Neural progenitor cell (in vitro differentiated cells): Measurements from ENCODE around the gene PPP1R2. TPM values are rescaled to one million over a fixed set of nuclear protein-coding genes. Genes with fewer than 3 reads are reported as not detected.

ENCODE experiments used
- DNase-seq: peaks from one replicate; pipeline ENCODE4 v3.0.0-alpha.2; 2016; ENCODE audit warnings: low spot score
- H2AFZ ChIP-seq: fragments of 200-600 bp; sonication (generic); replicated peaks from 2 replicates; pipeline ENCODE4 v1.6.1; 2016; ENCODE audit warnings: antibody characterized with exemption
- H3F3A ChIP-seq: fragments of 200-600 bp; sonication (generic); 2 replicates; pipeline ENCODE4 v1.6.1; 2016; ENCODE audit warnings: antibody characterized with exemption, low read depth
- H3K27ac ChIP-seq: fragments of 200-600 bp; sonication (generic); 2 replicates; pipeline ENCODE4 v1.5.1; 2016; ENCODE audit warnings: mild to moderate bottlenecking
- H3K27me3 ChIP-seq: fragments of 200-600 bp; sonication (generic); 2 replicates; pipeline ENCODE4 v1.6.1; 2016; ENCODE audit warnings: mild to moderate bottlenecking, moderate library complexity
- H3K36me3 ChIP-seq: fragments of 200-600 bp; sonication (generic); 2 replicates; pipeline ENCODE4 v1.5.1; 2016
- H3K4me1 ChIP-seq: fragments of 200-600 bp; sonication (generic); 2 replicates; pipeline ENCODE4 v1.6.1; 2016; ENCODE audit warnings: mixed run types
- H3K4me2 ChIP-seq: fragments of 200-600 bp; sonication (generic); 2 replicates; pipeline ENCODE4 v1.6.1; 2016
- H3K4me3 ChIP-seq: fragments of 200-600 bp; sonication (generic); 2 replicates; pipeline ENCODE4 v1.5.1; 2016
- H3K79me2 ChIP-seq: fragments of 200-600 bp; sonication (generic); 2 replicates; pipeline ENCODE4 v1.6.1; 2016; ENCODE audit warnings: low read depth
- H3K9ac ChIP-seq: fragments of 200-600 bp; sonication (generic); 2 replicates; pipeline ENCODE4 v1.6.1; 2016
- H3K9me3 ChIP-seq: fragments of 200-600 bp; sonication (generic); 2 replicates; pipeline ENCODE4 v1.5.1; 2016; ENCODE audit warnings: low read depth
- H4K20me1 ChIP-seq: fragments of 200-600 bp; sonication (generic); 2 replicates; pipeline ENCODE4 v1.6.1; 2016; ENCODE audit warnings: low read depth
- H3K27ac Mint-ChIP-seq: 3 replicates; pipeline ENCODE4 v1.8.0; 2021; ENCODE audit warnings: mixed read lengths
- H3K27me3 Mint-ChIP-seq: 2 replicates; pipeline ENCODE4 v1.8.0; 2022; ENCODE audit warnings: low read depth, mild to moderate bottlenecking, inconsistent platforms, moderate library complexity, mixed read lengths; ENCODE audit not compliant: insufficient read depth
- H3K36me3 Mint-ChIP-seq: 3 replicates; pipeline ENCODE4 v1.8.0; 2021; ENCODE audit warnings: mixed read lengths
- H3K4me1 Mint-ChIP-seq: 3 replicates; pipeline ENCODE4 v1.8.0; 2021; ENCODE audit warnings: mixed read lengths
- H3K4me3 Mint-ChIP-seq: 3 replicates; pipeline ENCODE4 v1.8.0; 2021; ENCODE audit warnings: mild to moderate bottlenecking, moderate library complexity, mixed read lengths
- H3K9me3 Mint-ChIP-seq: 3 replicates; pipeline ENCODE4 v1.8.0; 2020; ENCODE audit warnings: mixed read lengths
- EZH2 ChIP-seq: fragments of 200-600 bp; sonication (generic); IDR thresholded peaks from 2 replicates; pipeline ENCODE4 v1.6.1; 2017; ENCODE audit warnings: antibody characterized with exemption, mild to moderate bottlenecking, moderate library complexity
- EZH2phosphoT487 ChIP-seq: fragments of 200-600 bp; sonication (generic); IDR thresholded peaks from 2 replicates; pipeline ENCODE4 v1.6.1; 2017; ENCODE audit warnings: antibody characterized with exemption
- total RNA-seq: library from RNA; depleted of rRNA; stranded (reverse); fragments of >200 nt; gene quantifications from 2 replicates; pipeline ENCODE4 v1.2.3, GENCODE V29; 2015; ENCODE audit warnings: low replicate concordance
- TF ChIP-seq, protein P1 (sequence below): fragments of 200-600 bp; sonication (generic); IDR thresholded peaks from 2 replicates; pipeline ENCODE4 v1.5.1; 2017; ENCODE audit warnings: antibody characterized with exemption, mild to moderate bottlenecking

PPP1R2 gene
- total RNA-seq, 1 donor from 2014 or later = 59.2 TPM

DNA sequence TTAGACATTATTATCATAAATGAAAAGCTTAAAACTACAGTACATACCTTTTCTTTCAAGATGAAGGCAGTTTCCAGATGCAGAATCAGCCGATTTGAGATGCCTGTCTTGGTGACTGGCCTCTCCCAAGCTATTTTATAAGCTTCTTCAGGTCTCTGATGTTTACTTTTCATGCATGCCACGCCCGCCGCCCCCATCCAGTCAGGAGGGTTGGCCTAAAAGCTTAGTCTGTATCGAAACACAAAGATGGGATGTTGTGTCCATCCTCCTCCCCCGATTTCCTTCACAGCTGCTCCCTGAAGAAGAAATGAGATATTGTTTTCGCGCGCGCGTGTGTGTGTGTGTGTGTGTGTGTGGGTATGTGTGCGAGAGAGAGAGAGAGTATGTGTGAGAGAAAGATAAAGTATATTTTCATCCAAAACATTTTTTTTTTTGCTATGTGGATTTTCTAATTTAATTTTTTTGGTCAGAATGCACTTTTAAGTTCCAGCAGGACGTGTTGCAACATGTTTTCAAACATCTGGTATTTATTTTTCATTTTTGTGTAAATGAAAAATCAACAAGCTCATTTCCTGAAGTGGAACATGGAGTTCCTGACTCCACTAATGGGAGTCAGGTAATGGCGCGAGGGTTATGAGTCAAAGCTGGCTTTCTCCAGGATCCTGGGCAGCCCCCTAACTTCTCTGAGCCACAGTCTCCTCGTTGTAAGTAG, 40.9 kb upstream of the PPP1R2 start, which contains the start of gene APOD:
TSS of gene APOD (minus strand) at position 110 of the 712 bp plus-strand sequence. CDS start 4,479 bp downstream, outside the sequence.
- Histone ChIP-seq H3K9me3 (no peaks in the 10 kb centered on the region), H3F3A (no peaks in the 10 kb centered on the region), H3K79me2 (no peaks in the 10 kb centered on the region), H3K27ac (no peak within 1 kb of the TSS), H2AFZ (no peak within 1 kb of the TSS), H3K4me1 (no peaks in the 10 kb centered on the region), H3K4me3 (no peak within 1 kb of the TSS), H3K27me3 (no peaks in the 10 kb centered on the region), H3K36me3 (no peaks in the 10 kb centered on the region), H3K9ac (no peak within 1 kb of the TSS), H3K4me2 (no peak within 1 kb of the TSS), H4K20me1 (no peaks in the 10 kb centered on the region)
- H3K4me1 Mint-ChIP-seq = peaks cover 8% of the 10 kb centered on the region
- no peaks in the 10 kb centered on the region for H3K36me3 Mint-ChIP-seq
- no peak for DNase-seq
- no peak within 1 kb of the TSS for H3K4me3 Mint-ChIP-seq
- peak within 1 kb of the TSS; percentile 64 for H3K27ac Mint-ChIP-seq
- peaks cover 8% of the 10 kb centered on the region for H3K27me3 Mint-ChIP-seq
- TF ChIP-seq EZH2 (no peak), EZH2phosphoT487 (no peak)
- TF ChIP-seq, protein P1, sequence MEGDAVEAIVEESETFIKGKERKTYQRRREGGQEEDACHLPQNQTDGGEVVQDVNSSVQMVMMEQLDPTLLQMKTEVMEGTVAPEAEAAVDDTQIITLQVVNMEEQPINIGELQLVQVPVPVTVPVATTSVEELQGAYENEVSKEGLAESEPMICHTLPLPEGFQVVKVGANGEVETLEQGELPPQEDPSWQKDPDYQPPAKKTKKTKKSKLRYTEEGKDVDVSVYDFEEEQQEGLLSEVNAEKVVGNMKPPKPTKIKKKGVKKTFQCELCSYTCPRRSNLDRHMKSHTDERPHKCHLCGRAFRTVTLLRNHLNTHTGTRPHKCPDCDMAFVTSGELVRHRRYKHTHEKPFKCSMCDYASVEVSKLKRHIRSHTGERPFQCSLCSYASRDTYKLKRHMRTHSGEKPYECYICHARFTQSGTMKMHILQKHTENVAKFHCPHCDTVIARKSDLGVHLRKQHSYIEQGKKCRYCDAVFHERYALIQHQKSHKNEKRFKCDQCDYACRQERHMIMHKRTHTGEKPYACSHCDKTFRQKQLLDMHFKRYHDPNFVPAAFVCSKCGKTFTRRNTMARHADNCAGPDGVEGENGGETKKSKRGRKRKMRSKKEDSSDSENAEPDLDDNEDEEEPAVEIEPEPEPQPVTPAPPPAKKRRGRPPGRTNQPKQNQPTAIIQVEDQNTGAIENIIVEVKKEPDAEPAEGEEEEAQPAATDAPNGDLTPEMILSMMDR = no peak
- H3K9me3 Mint-ChIP-seq = no peaks in the 10 kb centered on the region

DNA sequence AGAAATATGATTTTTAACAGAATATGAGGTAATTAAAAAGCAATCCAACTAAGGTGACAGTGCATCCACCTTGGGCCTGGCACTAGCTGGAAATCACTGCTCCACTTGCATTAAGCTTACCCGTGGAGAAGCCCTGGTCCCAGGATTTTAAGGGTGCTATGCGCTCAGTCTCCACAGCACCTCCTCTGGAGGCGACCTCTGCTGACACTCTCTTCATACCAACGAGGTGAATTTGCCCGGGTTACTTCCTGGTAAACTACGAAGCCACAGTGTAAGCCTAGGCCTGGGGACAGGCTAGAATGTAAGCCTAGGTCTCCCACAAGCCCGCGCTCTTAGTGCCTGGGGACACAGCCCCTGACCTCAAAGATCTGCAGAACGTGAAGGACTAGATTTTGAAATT, 39.8 kb upstream of the PPP1R2 start:
- Histone ChIP-seq H3K4me2 (no peak overlapping the region), H3K79me2 (no peaks in the 10 kb centered on the region), H3K9me3 (no peaks in the 10 kb centered on the region), H3K9ac (no peak overlapping the region), H3K4me1 (no peaks in the 10 kb centered on the region), H3K27me3 (no peaks in the 10 kb centered on the region), H2AFZ (no peak overlapping the region), H3K4me3 (no peak overlapping the region), H3K27ac (no peak overlapping the region), H3K36me3 (no peaks in the 10 kb centered on the region), H3F3A (no peaks in the 10 kb centered on the region), H4K20me1 (no peaks in the 10 kb centered on the region)
- Mint-ChIP-seq H3K36me3 (no peaks in the 10 kb centered on the region), H3K27me3 (peaks cover 8% of the 10 kb centered on the region), H3K9me3 (no peaks in the 10 kb centered on the region), H3K4me3 (no peak overlapping the region), H3K27ac (no peak overlapping the region), H3K4me1 (peaks cover 8% of the 10 kb centered on the region)
- DNase-seq = no peak
- TF ChIP-seq EZH2 = no peak
- TF ChIP-seq, protein P1 = no peak
- no peak for TF ChIP-seq EZH2phosphoT487

DNA sequence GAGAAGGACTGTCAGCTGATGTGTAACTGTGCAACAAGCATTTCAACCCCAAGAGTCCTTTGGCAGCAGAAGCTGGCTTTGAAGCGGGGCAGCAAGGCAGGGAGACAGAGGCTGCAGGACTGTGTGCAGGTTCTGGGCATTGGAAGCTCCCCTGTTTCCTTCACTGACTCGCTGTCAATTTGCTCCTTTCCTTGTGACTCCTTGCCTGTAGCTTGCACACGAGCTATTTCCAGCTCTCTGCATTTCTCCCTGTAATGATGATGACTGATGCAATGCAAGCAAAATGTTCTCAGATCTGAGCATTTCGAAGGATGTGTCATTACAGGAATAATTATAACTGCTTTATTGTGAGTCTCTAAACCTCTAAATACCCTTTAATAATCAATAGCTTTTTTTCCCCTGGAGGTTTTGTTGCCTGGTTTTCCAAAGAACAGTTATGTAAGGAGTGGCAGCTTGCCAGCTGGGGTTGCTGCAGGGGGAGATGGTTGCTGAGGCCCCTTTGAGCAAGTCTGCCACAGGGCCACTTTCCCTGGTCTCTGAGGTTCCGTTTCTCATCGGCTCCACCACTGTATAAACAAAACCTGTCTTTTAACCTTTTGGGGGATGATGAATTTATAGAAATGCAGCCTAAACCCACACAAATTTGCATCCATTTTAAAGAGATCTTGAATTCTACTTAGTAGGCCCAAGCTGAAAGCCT, 37.8 kb upstream of the PPP1R2 start:
- Histone ChIP-seq H3K27me3 (no peaks in the 10 kb centered on the region), H3K27ac (no peak overlapping the region), H3K4me3 (no peak overlapping the region), H3K36me3 (no peaks in the 10 kb centered on the region), H3K9me3 (no peaks in the 10 kb centered on the region), H3K4me1 (no peaks in the 10 kb centered on the region), H4K20me1 (no peaks in the 10 kb centered on the region), H3K9ac (no peak overlapping the region), H3K4me2 (no peak overlapping the region), H3K79me2 (no peaks in the 10 kb centered on the region), H2AFZ (no peak overlapping the region), H3F3A (no peaks in the 10 kb centered on the region)
- no peak for DNase-seq
- Mint-ChIP-seq H3K27ac (no peak overlapping the region), H3K9me3 (no peaks in the 10 kb centered on the region), H3K4me1 (peaks cover 8% of the 10 kb centered on the region), H3K36me3 (no peaks in the 10 kb centered on the region), H3K4me3 (no peak overlapping the region), H3K27me3 (peaks cover 8% of the 10 kb centered on the region)
- TF ChIP-seq EZH2 (no peak), EZH2phosphoT487 (no peak)
- TF ChIP-seq, protein P1 = no peak
